Naive thymus-derived CD4-positive, alpha-beta T cell (primary cell): ENCODE results near the gene TUB. TPM values are rescaled to one million over a fixed set of nuclear protein-coding genes. Genes with fewer than 3 reads are reported as not detected.

Source experiments
- ATAC-seq: fragments of 150-1000 bp; cut with Tn5 transposase; 2 replicates; pipeline ENCODE4 v1.10.0; 2021; ENCODE audit warnings: mild to moderate bottlenecking, moderate library complexity
- CTCF ChIA-PET: fragments of 350-600 bp; sonication (Branson Sonifier 250); formaldehyde crosslinking; loops from one replicate; lab custom pipeline; 2021; ENCODE audit warnings: antibody characterized with exemption; lab: Charles Lee
- POLR2A ChIA-PET: fragments of 350-600 bp; sonication (Branson Sonifier 250); formaldehyde crosslinking; loops from one replicate; lab custom pipeline; 2021; ENCODE audit warnings: antibody characterized with exemption, inconsistent platforms; lab: Charles Lee
- DNase-seq, 9 donors: peaks; one replicate each; pipeline versions ENCODE4 v3.0.0 to v3.0.0-alpha.2; 2020 to 2022; ENCODE audit warnings: mixed read lengths in 1 of 9
- H3K27ac ChIP-seq: one replicate; pipeline ENCODE4 v1.7.0; 2013; ENCODE audit warnings: mild to moderate bottlenecking, low read depth, low read length, moderate library complexity
- H3K27me3 ChIP-seq, 2 donors: one replicate each; pipeline ENCODE4 v1.7.0; 2013; ENCODE audit warnings: low read length in 2 of 2, mild to moderate bottlenecking in 2 of 2, moderate library complexity in 2 of 2; ENCODE audit not compliant: control insufficient read depth in 2 of 2, insufficient read depth in 2 of 2
- H3K36me3 ChIP-seq, 3 experiments: 1 replicate in 2 of 3; 2 replicates in 1 of 3; pipeline ENCODE4 v1.7.0; 2013; ENCODE audit warnings: low read length in 3 of 3, mild to moderate bottlenecking in 3 of 3, moderate library complexity in 1 of 3; ENCODE audit not compliant: insufficient read depth in 3 of 3, control insufficient read depth in 2 of 3
- H3K4me1 ChIP-seq, 2 donors: one replicate each; pipeline ENCODE4 v1.7.0; 2013; ENCODE audit warnings: low read length in 2 of 2, mild to moderate bottlenecking in 2 of 2, moderate library complexity in 1 of 2; ENCODE audit not compliant: control insufficient read depth in 2 of 2, insufficient read depth in 2 of 2
- H3K4me3 ChIP-seq: 2 replicates; pipeline ENCODE4 v1.7.0; 2013; ENCODE audit warnings: mild to moderate bottlenecking, low read length
- H3K9me3 ChIP-seq, 3 experiments: 1 replicate in 2 of 3; 2 replicates in 1 of 3; pipeline ENCODE4 v1.7.0; 2013; ENCODE audit warnings: low read length in 3 of 3; ENCODE audit not compliant: control insufficient read depth in 2 of 3
- H3K27ac Mint-ChIP-seq, 9 donors: one replicate each; pipeline ENCODE4 v1.8.0; 2020 to 2022; ENCODE audit warnings: mixed read lengths in 9 of 9, mild to moderate bottlenecking in 8 of 9, moderate library complexity in 5 of 9, inconsistent platforms in 2 of 9
- H3K27me3 Mint-ChIP-seq, 5 donors: one replicate each; pipeline ENCODE4 v1.8.0; 2021 to 2022; ENCODE audit warnings: mixed read lengths in 5 of 5, mild to moderate bottlenecking in 1 of 5
- H3K36me3 Mint-ChIP-seq, 5 donors: one replicate each; pipeline ENCODE4 v1.8.0; 2020 to 2022; ENCODE audit warnings: mixed read lengths in 5 of 5, mild to moderate bottlenecking in 3 of 5, inconsistent platforms in 1 of 5
- H3K4me1 Mint-ChIP-seq, 7 donors: one replicate each; pipeline ENCODE4 v1.8.0; 2020 to 2022; ENCODE audit warnings: mixed read lengths in 7 of 7, mild to moderate bottlenecking in 3 of 7, inconsistent platforms in 1 of 7
- H3K4me3 Mint-ChIP-seq, 10 donors: one replicate each; pipeline ENCODE4 v1.8.0; 2020 to 2022; ENCODE audit warnings: mild to moderate bottlenecking in 10 of 10, mixed read lengths in 10 of 10, moderate library complexity in 6 of 10, inconsistent platforms in 2 of 10
- H3K9me3 Mint-ChIP-seq, 11 donors: one replicate each; pipeline ENCODE4 v1.8.0; 2020 to 2022; ENCODE audit warnings: mixed read lengths in 11 of 11, mild to moderate bottlenecking in 4 of 11, inconsistent platforms in 1 of 11, moderate library complexity in 1 of 11
- intact Hi-C, 2 donors: fragments of 100-400 bp; cut with micrococcal nuclease; formaldehyde crosslinking; loops; one replicate each; pipeline ENCODE4 v1.15.1; 2023
- polyA plus RNA-seq, 2 donors: library from polyadenylated mRNA; unstranded; fragments of 300-500 nt; fragmentation: Illumina TruSeq; gene quantifications; one replicate each; pipeline ENCODE4 v1.2.3, GENCODE V29; 2021
- total RNA-seq, 6 experiments: library from RNA in 5 of 6; stranded (reverse) in 5 of 6; gene quantifications; 1 replicate in 5 of 6; 2 replicates in 1 of 6; pipeline ENCODE4 v1.2.3 and lab custom pipeline; 2021 to 2026

Gene TUB
- total and polyA plus RNA-seq, 7 experiments from 2014 or later, result 0.05 to 0.12 (median 0.06) TPM; not detected in 3

- Mint-ChIP-seq H3K4me1 (no peaks in the 10 kb centered on the region), H3K4me3 (no peak overlapping the region), H3K9me3 (no peaks in the 10 kb centered on the region), H3K27me3 (no peaks in the 10 kb centered on the region), H3K27ac (no peak overlapping the region), H3K36me3 (peaks cover 0 to 4% (median 0%) of the 10 kb centered on the region in 5 donors)
- Histone ChIP-seq H3K27ac (no peak overlapping the region), H3K27me3 (no peaks in the 10 kb centered on the region), H3K4me1 (no peaks in the 10 kb centered on the region), H3K9me3 (no peaks in the 10 kb centered on the region), H3K36me3 (peaks cover 0 to 7% (median 0%) of the 10 kb centered on the region in 3 experiments), H3K4me3 (no peak overlapping the region)
- DNase-seq, result no peak
- intact Hi-C loops, result no loop called here
- CTCF ChIA-PET, result no interaction called here
- POLR2A ChIA-PET, result no interaction called here
- no peak for ATAC-seq
These were observed 21.4 kb downstream of the TUB start for GRCh38 chr11:8102296-8102915.

GRCh38 chr11:8102965-8103364, 22.0 kb downstream of the TUB start:
- DNase-seq (no peak), ATAC-seq (no peak)
- no peaks in the 10 kb centered on the region for H3K4me1 ChIP-seq
- H3K9me3 Mint-ChIP-seq, result no peaks in the 10 kb centered on the region
- H3K4me3 Mint-ChIP-seq, result no peak overlapping the region
- H3K36me3 ChIP-seq, result peaks cover 0 to 7% (median 0%) of the 10 kb centered on the region in 3 experiments
- H3K36me3 Mint-ChIP-seq, result peaks cover 0 to 4% (median 0%) of the 10 kb centered on the region in 5 donors
- POLR2A ChIA-PET, result no interaction called here
- no peak overlapping the region for H3K27ac Mint-ChIP-seq
- H3K9me3 ChIP-seq, result no peaks in the 10 kb centered on the region
- H3K27ac ChIP-seq, result no peak overlapping the region
- intact Hi-C loops, result no loop called here
- no peak overlapping the region for H3K4me3 ChIP-seq
- CTCF ChIA-PET, result no interaction called here
- H3K27me3 ChIP-seq, result no peaks in the 10 kb centered on the region
- H3K4me1 Mint-ChIP-seq, result no peaks in the 10 kb centered on the region
- no peaks in the 10 kb centered on the region for H3K27me3 Mint-ChIP-seq

GRCh38 chr11:8103909-8104308, 22.9 kb downstream of the TUB start:
- H3K27ac ChIP-seq, result no peak overlapping the region
- DNase-seq (no peak), ATAC-seq (no peak)
- no peaks in the 10 kb centered on the region for H3K27me3 ChIP-seq
- no peaks in the 10 kb centered on the region for H3K27me3 Mint-ChIP-seq
- no peaks in the 10 kb centered on the region for H3K4me1 Mint-ChIP-seq
- no peak overlapping the region for H3K4me3 ChIP-seq
- no peak overlapping the region for H3K27ac Mint-ChIP-seq
- ChIA-PET CTCF (interaction anchor here (0.8 to 0.9 kb wide), 2 partner anchors 9 to 71 kb away, joined by 3 read pairs; no protein-coding TSS in a partner anchor), POLR2A (no interaction called here)
- no peaks in the 10 kb centered on the region for H3K9me3 Mint-ChIP-seq
- no peaks in the 10 kb centered on the region for H3K4me1 ChIP-seq
- no peak overlapping the region for H3K4me3 Mint-ChIP-seq
- peaks cover 0 to 14% (median 0%) of the 10 kb centered on the region in 3 experiments for H3K36me3 ChIP-seq
- H3K9me3 ChIP-seq, result no peaks in the 10 kb centered on the region
- H3K36me3 Mint-ChIP-seq, result peaks cover 0 to 6% (median 0%) of the 10 kb centered on the region in 5 donors
- intact Hi-C loops, result no loop called here

- H3K4me3 ChIP-seq, result no peak overlapping the region
- DNase-seq (no peak), ATAC-seq (no peak)
- no peaks in the 10 kb centered on the region for H3K4me1 Mint-ChIP-seq
- ChIA-PET CTCF (interaction anchor here (0.6 to 1.3 kb wide), 2 partner anchors 16 to 50 kb away, joined by 3 read pairs; no protein-coding TSS in a partner anchor), POLR2A (no interaction called here)
- no peaks in the 10 kb centered on the region for H3K4me1 ChIP-seq
- peaks cover 0 to 14% (median 0%) of the 10 kb centered on the region in 5 donors for H3K36me3 Mint-ChIP-seq
- no peaks in the 10 kb centered on the region for H3K27me3 Mint-ChIP-seq
- H3K9me3 ChIP-seq, result no peaks in the 10 kb centered on the region
- no peak overlapping the region for H3K4me3 Mint-ChIP-seq
- H3K27ac ChIP-seq, result no peak overlapping the region
- intact Hi-C loops, result no loop called here
- H3K27me3 ChIP-seq, result no peaks in the 10 kb centered on the region
- no peaks in the 10 kb centered on the region for H3K9me3 Mint-ChIP-seq
- H3K27ac Mint-ChIP-seq, result no peak overlapping the region
- H3K36me3 ChIP-seq, result peaks cover 0 to 25% (median 0%) of the 10 kb centered on the region in 3 experiments
These were observed 24.1 kb downstream of the TUB start for GRCh38 chr11:8105133-8105532.

- ATAC-seq, result no peak
- Mint-ChIP-seq H3K4me3 (no peak overlapping the region), H3K27ac (no peak overlapping the region), H3K4me1 (no peaks in the 10 kb centered on the region), H3K27me3 (no peaks in the 10 kb centered on the region), H3K9me3 (no peaks in the 10 kb centered on the region), H3K36me3 (peaks cover 0 to 16% (median 2%) of the 10 kb centered on the region in 5 donors)
- no peak overlapping the region for H3K4me3 ChIP-seq
- no peaks in the 10 kb centered on the region for H3K4me1 ChIP-seq
- ChIA-PET POLR2A (no interaction called here), CTCF (interaction anchor here (0.6 to 1.3 kb wide), 2 partner anchors 16 to 49 kb away, joined by 3 read pairs; no protein-coding TSS in a partner anchor)
- intact Hi-C loops, result no loop called here
- no peak for DNase-seq
- no peaks in the 10 kb centered on the region for H3K9me3 ChIP-seq
- H3K27ac ChIP-seq, result no peak overlapping the region
- H3K27me3 ChIP-seq, result no peaks in the 10 kb centered on the region
- H3K36me3 ChIP-seq, result peaks cover 0 to 31% (median 0%) of the 10 kb centered on the region in 3 experiments
These were observed 24.7 kb downstream of the TUB start for GRCh38 chr11:8105666-8106065.

- no peaks in the 10 kb centered on the region for H3K27me3 ChIP-seq
- Mint-ChIP-seq H3K4me1 (no peaks in the 10 kb centered on the region), H3K36me3 (peaks cover 0 to 25% (median 9%) of the 10 kb centered on the region in 5 donors), H3K9me3 (no peaks in the 10 kb centered on the region), H3K4me3 (no peak overlapping the region), H3K27ac (no peak overlapping the region), H3K27me3 (no peaks in the 10 kb centered on the region)
- no peaks in the 10 kb centered on the region for H3K9me3 ChIP-seq
- H3K4me1 ChIP-seq, result no peaks in the 10 kb centered on the region
- intact Hi-C loops, result no loop called here
- ATAC-seq (no peak), DNase-seq (no peak)
- CTCF ChIA-PET, result no interaction called here
- H3K27ac ChIP-seq, result no peak overlapping the region
- H3K36me3 ChIP-seq, result peaks cover 0 to 37% (median 0%) of the 10 kb centered on the region in 3 experiments
- H3K4me3 ChIP-seq, result no peak overlapping the region
- POLR2A ChIA-PET, result interaction anchor here (0.6 kb wide), 1 partner anchor 27 kb away, joined by 3 read pairs; no protein-coding TSS in a partner anchor
These were observed 25.7 kb downstream of the TUB start for GRCh38 chr11:8106679-8107078.

GRCh38 chr11:8107642-8108041, 26.6 kb downstream of the TUB start:
- Histone ChIP-seq H3K36me3 (peaks cover 0 to 37% (median 0%) of the 10 kb centered on the region in 3 experiments), H3K9me3 (no peaks in the 10 kb centered on the region), H3K27ac (no peak overlapping the region), H3K4me3 (no peak overlapping the region), H3K4me1 (no peaks in the 10 kb centered on the region), H3K27me3 (no peaks in the 10 kb centered on the region)
- no peak for ATAC-seq
- no peaks in the 10 kb centered on the region for H3K27me3 Mint-ChIP-seq
- no peak for DNase-seq
- H3K27ac Mint-ChIP-seq, result peak overlapping the region in 1 of 9 donors; percentile 72
- no peak overlapping the region for H3K4me3 Mint-ChIP-seq
- CTCF ChIA-PET, result interaction anchor here (1.4 kb wide), 1 partner anchor 9 kb away, joined by 3 read pairs; no protein-coding TSS in a partner anchor
- H3K9me3 Mint-ChIP-seq, result no peaks in the 10 kb centered on the region
- H3K36me3 Mint-ChIP-seq, result peaks cover 0 to 25% (median 9%) of the 10 kb centered on the region in 5 donors
- no peaks in the 10 kb centered on the region for H3K4me1 Mint-ChIP-seq
- intact Hi-C loops, result no loop called here
- POLR2A ChIA-PET, result no interaction called here
